ENCODE measurements around the gene GPR152. TPM values are rescaled to one million over a fixed set of nuclear protein-coding genes. Genes with fewer than 3 reads are reported as not detected.

Gene GPR152
- total RNA-seq, 1 experiment from 2014 or later: not detected

- peak; percentile 84 for TF ChIP-seq ZFX (IDR thresholded peaks at IDR 0.05)
- TF ChIP-seq CBX3 (IDR thresholded peaks at IDR 0.05; ENCODE audit: low read depth): no peak
- TF ChIP-seq POLR2A (IDR thresholded peaks at IDR 0.05; ENCODE audit: borderline replicate concordance, extremely low read depth, insufficient read depth, insufficient read length): peak; percentile 88
- peak; percentile 87 for TF ChIP-seq POLR2AphosphoS5 (IDR thresholded peaks at IDR 0.05; ENCODE audit: low read depth, low read length)
- peak; percentile 92 for TF ChIP-seq YY1 (IDR thresholded peaks at IDR 0.05; ENCODE audit: extremely low read depth, insufficient replicate concordance, low read depth, low read length)
- TF ChIP-seq ZBTB33 (IDR thresholded peaks at IDR 0.05; ENCODE audit: extremely low read depth, insufficient replicate concordance, low read length): no peak
- TF ChIP-seq CTCF (IDR thresholded peaks at IDR 0.05 in 2 of 3, conservative IDR thresholded peaks at IDR 0.05 in 1 of 3; ENCODE audit: borderline replicate concordance in 1 of 3, insufficient read depth in 1 of 3, low read depth in 2 of 3, low read length in 2 of 3): peak in 2 of 3 experiments; percentile 26 to 28; a peak in 2 of 6 replicates
- ChIA-PET RAD21 (ENCODE audit: low non-redundant PET in 1 of 2, low total read pairs in 2 of 2, uncharacterized antibody in 2 of 2, unreplicated experiment in 2 of 2) (interaction anchor here in 1 of 2 experiments (1.4 to 2.2 kb wide), 2 partner anchors 67 to 86 kb away, joined by 3 to 6 read pairs; partner anchors contain the start of gene PPP1CA), POLR2A (interaction anchor here (1.0 to 2.1 kb wide), 4 partner anchors 11 to 77 kb away, joined by 3 to 9 read pairs (median 3); partner anchors contain the start of genes AIP and RAD9A), CTCF (interaction anchor here (1.9 kb wide), 1 partner anchor 67 kb away, joined by 8 read pairs; the partner anchor contains the start of gene PPP1CA)
- Histone ChIP-seq H3K4me1 (ENCODE audit: control insufficient read depth in 1 of 2, insufficient read depth in 2 of 2, low read length in 2 of 2) (peaks cover 25 to 45% of the 10 kb centered on the region in 2 experiments), H3K9ac (ENCODE audit: low read length) (peak within 1 kb of the TSS; percentile 95), H3K36me3 (ENCODE audit: control insufficient read depth in 1 of 2, insufficient read depth in 2 of 2, low read length in 2 of 2) (no peaks in the 10 kb centered on the region), H3K9me2 (ENCODE audit: insufficient read depth) (no peaks in the 10 kb centered on the region), H3K27me3 (ENCODE audit: insufficient read depth, low read length) (no peaks in the 10 kb centered on the region), H3K4me2 (ENCODE audit: low read length) (peak within 1 kb of the TSS; percentile 100), H3K79me2 (ENCODE audit: insufficient read depth, low read length) (peaks cover 15% of the 10 kb centered on the region; the same call in 1 of the 2 replicates), H2AFZ (ENCODE audit: low read depth, low read length, poor library complexity, severe bottlenecking) (no peak within 1 kb of the TSS), H3K27ac (ENCODE audit: low read depth, low read length) (peak within 1 kb of the TSS; percentile 88), H3K9me3 (ENCODE audit: control insufficient read depth in 1 of 2, insufficient read depth in 1 of 2, low read depth in 1 of 2, low read length in 2 of 2) (no peaks in the 10 kb centered on the region), H3K4me3 (replicated peaks in 1 of 2; ENCODE audit: low read depth in 1 of 2, low read length in 2 of 2) (peak within 1 kb of the TSS; percentile 82 to 95), H4K20me1 (ENCODE audit: insufficient read depth) (no peaks in the 10 kb centered on the region)
- DNase-seq (ENCODE audit: low read depth, low spot score): peak; percentile 82
- intact Hi-C loops (cut with micrococcal nuclease): loop anchor here (1.0 to 5.0 kb wide), 4 partner anchors 37 to 117 kb away; partner anchors contain the start of genes POLD4 and RPS6KB2
- peak; percentile 71 for ATAC-seq
- BruUV-seq (replicated peaks): no TSS peak
Observed at GRCh38 chr11:67468759-67469507, 16.4 kb upstream of the GPR152 start, which contains the start of gene TMEM134. Gene TMEM134 (minus strand): TSS chr11:67469251. CDS start chr11:67469192, 59 bp downstream.

Measured in HCT116 (cell line).